Measurements from ENCODE around the gene NDUFAF8.

GRCh38 chr17:81200201-81200600, 38.9 kb upstream of the NDUFAF8 start:
- no peak for TF ChIP-seq CTCF (IDR thresholded peaks at IDR 0.05; ENCODE audit: borderline replicate concordance, extremely low read depth, low read length, poor library complexity, severe bottlenecking)
- TF ChIP-seq EZH2 (IDR thresholded peaks at IDR 0.05; ENCODE audit: borderline replicate concordance, low read depth, low read length, severe bottlenecking) = no peak

Measured in DND-41 (cell line).